Left lung (tissue), 10 donors: Measurements from ENCODE around the gene LRRC26. TPM values are rescaled to one million over a fixed set of nuclear protein-coding genes. Genes with fewer than 3 reads are reported as not detected.
A peak's percentile ranks its signal among the peaks of the same experiment; 100 is the strongest.

Source experiments
- ATAC-seq: fragments of 200-7000 bp; cut with Tn5 transposase; one replicate; pipeline ENCODE4 v1.9.1; 2020; ENCODE audit warnings: moderate library complexity
- DNase-seq, 4 donors: peaks; one replicate each; pipeline ENCODE4 v3.0.0-alpha.2; 2013 to 2020
- H3K27ac ChIP-seq, 2 donors: fragments of 200-600 bp; sonication (generic) in 1 of 2; one replicate each; pipeline versions ENCODE4 v1.5.0 to v1.8.0; 2020 to 2021
- H3K27me3 ChIP-seq, 2 donors: fragments of 200-600 bp; sonication (generic) in 1 of 2; one replicate each; pipeline versions ENCODE4 v1.5.0 to v1.8.0; 2020 to 2021
- H3K36me3 ChIP-seq, 2 donors: fragments of 200-600 bp; sonication (generic) in 1 of 2; one replicate each; pipeline versions ENCODE4 v1.5.0 to v1.8.0; 2020 to 2021
- H3K4me1 ChIP-seq, 2 donors: fragments of 200-600 bp; one replicate each; pipeline ENCODE4 v1.8.0; 2021
- H3K4me3 ChIP-seq, 2 donors: fragments of 200-600 bp; sonication (generic) in 1 of 2; one replicate each; pipeline versions ENCODE4 v1.5.0 to v1.8.0; 2020 to 2021; ENCODE audit warnings: mild to moderate bottlenecking in 1 of 2
- H3K9me3 ChIP-seq, 2 donors: fragments of 200-600 bp; sonication (generic) in 1 of 2; one replicate each; pipeline versions ENCODE4 v1.5.0 to v1.8.0; 2020 to 2021
- intact Hi-C, 2 donors: fragments of 100-400 bp; cut with DNase I; formaldehyde crosslinking; loops; one replicate each; pipeline versions ENCODE4 v1.11.2 to v1.14.2; 2022
- polyA plus RNA-seq, 6 donors: library from polyadenylated mRNA; unstranded; fragments of 120-200 nt; gene quantifications; one replicate each; pipeline ENCODE4 v1.2.1, GENCODE V29; 2013; ENCODE audit not compliant: insufficient read length in 6 of 6
- total RNA-seq, 2 donors: library from RNA; stranded (reverse); fragmentation: NEBNext Ultra II Directional; extraction: Animal tissue kit (Norgen Biotek cat#: 25700); gene quantifications; one replicate each; pipeline ENCODE4 v1.2.1, GENCODE V29; 2021
- TF ChIP-seq, protein P1 (sequence below), 2 donors: fragments of 200-600 bp; sonication (generic) in 1 of 2; IDR thresholded peaks; one replicate each; pipeline versions ENCODE4 v1.5.0 to v1.8.0; 2021; ENCODE audit warnings: antibody characterized with exemption in 2 of 2
- donor health status: DM: no; HTN: yes; CAD: no.
- donor health status: DM: no; HTN: no; CAD: no.

LRRC26 gene
- total and polyA plus RNA-seq, 8 donors = 0.23 to 0.63 (median 0.40) TPM; not detected in 4

DNA sequence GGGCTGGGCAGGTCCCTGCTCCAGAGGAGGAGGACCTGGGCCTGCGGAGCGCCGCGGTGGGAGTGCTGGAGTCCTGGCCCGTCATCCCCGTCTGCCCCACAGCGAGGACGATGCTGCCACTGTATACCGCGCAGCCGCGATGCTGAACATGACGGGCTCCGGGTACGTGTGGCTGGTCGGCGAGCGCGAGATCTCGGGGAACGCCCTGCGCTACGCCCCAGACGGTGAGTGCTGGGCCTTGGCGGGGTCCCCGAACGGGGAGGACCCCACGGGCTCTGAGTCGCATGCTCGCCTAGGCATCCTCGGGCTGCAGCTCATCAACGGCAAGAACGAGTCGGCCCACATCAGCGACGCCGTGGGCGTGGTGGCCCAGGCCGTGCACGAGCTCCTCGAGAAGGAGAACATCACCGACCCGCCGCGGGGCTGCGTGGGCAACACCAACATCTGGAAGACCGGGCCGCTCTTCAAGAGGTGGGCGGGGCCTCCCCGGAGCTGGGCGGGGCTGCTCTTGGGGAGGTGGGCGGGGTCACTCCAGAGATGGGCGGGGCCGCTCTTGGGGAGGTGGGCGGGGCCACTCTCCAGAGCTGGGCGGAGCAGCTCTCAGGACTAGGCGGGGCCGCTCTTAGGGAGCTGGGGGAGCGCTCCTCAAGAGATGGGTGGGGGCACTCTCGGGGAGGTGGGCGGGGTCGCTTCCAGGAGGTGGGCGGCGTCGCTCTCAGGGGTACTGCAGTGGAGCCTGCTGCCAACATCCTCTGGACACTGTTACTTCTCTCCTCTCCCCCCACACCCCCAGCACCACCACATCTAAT lies 13.1 kb downstream of the LRRC26 start:
- no peak overlapping the region for H3K27ac ChIP-seq
- no peak overlapping the region for H3K4me3 ChIP-seq
- H3K4me1 ChIP-seq = peaks cover 0 to 9% of the 10 kb centered on the region in 2 donors
- H3K36me3 ChIP-seq = no peaks in the 10 kb centered on the region
- peaks cover 35 to 76% of the 10 kb centered on the region in 2 donors for H3K27me3 ChIP-seq
- no peaks in the 10 kb centered on the region for H3K9me3 ChIP-seq
- TF ChIP-seq, protein P1, sequence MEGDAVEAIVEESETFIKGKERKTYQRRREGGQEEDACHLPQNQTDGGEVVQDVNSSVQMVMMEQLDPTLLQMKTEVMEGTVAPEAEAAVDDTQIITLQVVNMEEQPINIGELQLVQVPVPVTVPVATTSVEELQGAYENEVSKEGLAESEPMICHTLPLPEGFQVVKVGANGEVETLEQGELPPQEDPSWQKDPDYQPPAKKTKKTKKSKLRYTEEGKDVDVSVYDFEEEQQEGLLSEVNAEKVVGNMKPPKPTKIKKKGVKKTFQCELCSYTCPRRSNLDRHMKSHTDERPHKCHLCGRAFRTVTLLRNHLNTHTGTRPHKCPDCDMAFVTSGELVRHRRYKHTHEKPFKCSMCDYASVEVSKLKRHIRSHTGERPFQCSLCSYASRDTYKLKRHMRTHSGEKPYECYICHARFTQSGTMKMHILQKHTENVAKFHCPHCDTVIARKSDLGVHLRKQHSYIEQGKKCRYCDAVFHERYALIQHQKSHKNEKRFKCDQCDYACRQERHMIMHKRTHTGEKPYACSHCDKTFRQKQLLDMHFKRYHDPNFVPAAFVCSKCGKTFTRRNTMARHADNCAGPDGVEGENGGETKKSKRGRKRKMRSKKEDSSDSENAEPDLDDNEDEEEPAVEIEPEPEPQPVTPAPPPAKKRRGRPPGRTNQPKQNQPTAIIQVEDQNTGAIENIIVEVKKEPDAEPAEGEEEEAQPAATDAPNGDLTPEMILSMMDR (IDR thresholded peaks at IDR 0.05) = no peak
- ATAC-seq (peak; percentile 76), DNase-seq (no peak)
- intact Hi-C loops = no loop called here

DNA sequence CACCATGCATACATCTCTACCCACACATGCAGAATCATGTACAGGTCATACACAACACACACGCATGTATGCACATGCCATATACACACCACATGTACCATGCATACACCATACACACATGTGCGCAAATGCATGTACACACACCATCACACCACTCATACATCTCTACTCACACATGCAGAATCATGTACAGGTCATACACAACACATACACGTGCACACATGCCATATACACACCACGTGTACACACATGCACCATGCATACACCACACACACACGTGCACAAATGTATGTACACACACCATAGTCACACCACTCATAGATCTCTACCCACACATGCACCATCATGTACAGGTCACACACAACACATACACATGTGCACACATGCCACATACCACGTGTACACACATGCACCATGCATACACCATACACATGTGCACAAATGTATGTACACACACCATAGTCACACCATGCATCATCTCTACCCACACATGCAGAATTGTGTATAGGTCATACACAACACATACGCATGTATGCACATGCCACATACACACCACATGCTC lies 16.9 kb downstream of the LRRC26 start:
- TF ChIP-seq, protein P1 (IDR thresholded peaks at IDR 0.05) = no peak
- Histone ChIP-seq H3K36me3 (no peaks in the 10 kb centered on the region), H3K4me1 (peaks cover 0 to 7% of the 10 kb centered on the region in 2 donors), H3K9me3 (no peaks in the 10 kb centered on the region), H3K27me3 (peaks cover 5 to 48% of the 10 kb centered on the region in 2 donors), H3K27ac (no peak overlapping the region), H3K4me3 (no peak overlapping the region)
- DNase-seq (no peak), ATAC-seq (no peak)
- intact Hi-C loops = no loop called here

DNA sequence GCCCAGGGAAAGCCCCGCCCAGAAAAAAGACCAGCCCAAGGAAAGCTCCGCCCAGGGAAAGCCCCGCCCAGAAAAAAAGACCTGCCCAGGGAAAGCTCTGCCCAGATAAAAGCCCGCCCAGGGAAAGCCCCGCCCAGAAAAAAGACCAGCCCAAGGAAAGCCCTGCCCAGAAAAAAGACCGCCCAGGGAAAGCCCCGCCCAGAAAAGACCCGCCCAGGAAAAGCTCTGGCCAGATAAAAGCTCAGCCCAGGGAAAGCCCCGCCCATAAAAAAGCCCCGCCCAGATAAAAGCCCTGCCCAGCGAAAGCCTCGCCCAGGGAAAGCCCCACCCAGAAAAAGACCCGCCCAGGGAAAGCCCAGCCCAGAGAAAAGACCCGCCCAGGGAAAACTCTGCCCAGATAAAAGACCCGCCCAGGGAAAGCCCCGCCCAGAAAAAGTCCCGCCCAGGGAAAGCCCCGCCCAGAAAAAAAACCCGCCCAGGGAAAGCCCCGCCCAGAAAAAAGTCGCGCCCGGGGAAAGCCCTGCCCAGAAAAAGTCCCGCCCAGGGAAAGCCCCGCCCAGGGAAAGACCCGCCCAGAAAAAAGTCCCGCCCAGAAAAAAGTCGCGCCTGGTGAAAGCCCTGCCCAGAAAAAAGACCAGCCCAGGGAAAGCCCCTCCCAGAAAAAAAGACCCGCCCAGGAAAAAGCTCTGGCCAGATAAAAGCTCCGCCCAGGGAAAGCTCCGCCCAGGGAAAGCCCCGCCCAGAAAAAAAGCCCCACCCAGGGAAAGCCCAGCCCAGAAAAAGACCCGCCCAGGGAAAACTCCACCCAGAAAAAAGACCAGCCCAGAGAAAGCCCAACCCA lies 19.0 kb downstream of the LRRC26 start:
- peak; percentile 61 for ATAC-seq

DNA sequence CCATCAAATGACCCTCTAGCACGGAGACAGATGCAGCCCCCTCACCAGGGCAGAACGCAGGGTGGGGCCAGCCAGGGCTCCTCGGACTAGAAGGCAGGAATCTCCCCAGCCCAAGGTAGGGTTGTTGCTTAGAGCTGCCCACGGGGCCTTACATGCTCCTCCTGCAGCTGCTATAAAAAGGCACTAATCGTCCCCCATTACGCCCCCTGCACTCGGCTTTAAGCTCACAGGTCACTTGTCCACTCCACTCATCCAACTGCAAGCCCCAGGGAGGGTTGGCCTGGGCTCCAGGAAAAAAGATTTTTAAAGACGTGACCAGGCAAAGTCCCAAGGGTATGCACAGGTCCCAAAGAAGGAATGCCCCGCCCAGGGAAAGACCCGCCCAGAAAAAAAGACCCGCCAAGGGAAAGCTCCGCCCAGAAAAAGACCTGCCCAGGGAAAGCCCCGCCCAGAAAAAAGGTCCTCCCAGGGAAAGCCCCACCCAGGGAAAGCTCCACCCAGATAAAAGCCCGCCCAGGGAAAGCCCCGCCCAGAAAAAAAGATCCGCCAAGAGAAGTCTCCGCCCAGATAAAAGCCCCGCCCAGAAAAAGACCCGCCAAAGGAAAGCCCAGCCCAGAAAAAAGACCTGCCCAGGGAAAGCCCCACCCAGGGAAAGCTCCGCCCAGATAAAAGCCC lies 19.8 kb downstream of the LRRC26 start:
- Histone ChIP-seq H3K9me3 (no peaks in the 10 kb centered on the region), H3K4me3 (no peak overlapping the region), H3K27me3 (peaks cover 0 to 45% of the 10 kb centered on the region in 2 donors), H3K36me3 (no peaks in the 10 kb centered on the region), H3K4me1 (no peaks in the 10 kb centered on the region), H3K27ac (no peak overlapping the region)
- intact Hi-C loops = no loop called here
- DNase-seq (peak in 1 of 4 donors; percentile 39), ATAC-seq (no peak)
- TF ChIP-seq, protein P1 (IDR thresholded peaks at IDR 0.05) = no peak

More for the DNA sequence above, 19.0 kb downstream of the LRRC26 start:
- no peaks in the 10 kb centered on the region for H3K9me3 ChIP-seq
- DNase-seq = peak in 2 of 4 donors; percentile 49 to 57
- H3K27me3 ChIP-seq = peaks cover 0 to 48% of the 10 kb centered on the region in 2 donors
- TF ChIP-seq, protein P1 (IDR thresholded peaks at IDR 0.05) = no peak
- H3K36me3 ChIP-seq = no peaks in the 10 kb centered on the region
- no peak overlapping the region for H3K27ac ChIP-seq
- no peak overlapping the region for H3K4me3 ChIP-seq
- H3K4me1 ChIP-seq = no peaks in the 10 kb centered on the region
- intact Hi-C loops = no loop called here
